SU-DHL-6 (cell line): ENCODE results near the gene TFEB.
"Not testable (repeated sequence)": the region's sequence is repeated elsewhere in the genome, so short reads cannot be mapped to it uniquely, and the experiment has no call there.

Experiments
- H2AFZ ChIP-seq: fragments of 200-600 bp; sonication (generic); 2 replicates; pipeline ENCODE4 v1.6.1; 2014; ENCODE audit warnings: low read depth, mild to moderate bottlenecking, moderate library complexity, mixed read lengths, antibody characterized with exemption, low read length; ENCODE audit not compliant: severe bottlenecking
- H3F3A ChIP-seq: fragments of 200-600 bp; shearing (Covaris generic); 2 replicates; pipeline ENCODE4 v1.6.0; 2016; ENCODE audit warnings: antibody characterized with exemption, mild to moderate bottlenecking; ENCODE audit not compliant: insufficient read depth
- H3K27ac ChIP-seq: fragments of 200-600 bp; sonication (generic); 2 replicates; pipeline ENCODE4 v1.5.1; 2016; ENCODE audit warnings: low read depth, mild to moderate bottlenecking, low read length, moderate library complexity, mixed read lengths
- H3K27me3 ChIP-seq: fragments of 200-600 bp; sonication (generic), shearing (Covaris generic); 2 replicates; pipeline ENCODE4 v1.6.0; 2014; ENCODE audit warnings: mild to moderate bottlenecking, low read length
- H3K36me3 ChIP-seq: fragments of 200-600 bp; sonication (generic); 2 replicates; pipeline ENCODE4 v1.6.1; 2014; ENCODE audit warnings: mild to moderate bottlenecking, low read length, mixed read lengths
- H3K4me2 ChIP-seq: fragments of 300-600, 200-600 bp; shearing (Covaris generic), sonication (generic); 2 replicates; pipeline ENCODE4 v1.6.0; 2014; ENCODE audit warnings: low read length, low read depth, mild to moderate bottlenecking; ENCODE audit not compliant: poor library complexity, severe bottlenecking
- H3K4me3 ChIP-seq: fragments of 200-600 bp; sonication (generic); 2 replicates; pipeline ENCODE4 v1.5.1; 2014; ENCODE audit warnings: antibody characterized with exemption, low read length, mild to moderate bottlenecking, mixed read lengths; ENCODE audit not compliant: insufficient read depth, poor library complexity, severe bottlenecking
- H3K79me2 ChIP-seq: fragments of 200-600 bp; sonication (generic); 2 replicates; pipeline ENCODE4 v1.6.1; 2014; ENCODE audit warnings: mild to moderate bottlenecking, low read length, moderate library complexity; ENCODE audit not compliant: insufficient read depth
- H3K9ac ChIP-seq: fragments of 200-600 bp; sonication (generic); 2 replicates; pipeline ENCODE4 v1.7.0; 2014; ENCODE audit warnings: mild to moderate bottlenecking, low read length
- H3K9me2 ChIP-seq: fragments of 200-600 bp; sonication (generic); replicated peaks from 2 replicates; pipeline ENCODE4 v1.6.1; 2014; ENCODE audit warnings: low read length; ENCODE audit not compliant: insufficient read depth
- H3K9me3 ChIP-seq: fragments of 200-600 bp; sonication (generic); 2 replicates; pipeline ENCODE4 v1.6.1; 2014; ENCODE audit warnings: low read length, mixed read lengths; ENCODE audit not compliant: insufficient read depth
- H4K20me1 ChIP-seq: fragments of 200-600 bp; sonication (generic); 2 replicates; pipeline ENCODE4 v1.6.1; 2014; ENCODE audit warnings: low read depth, mild to moderate bottlenecking, antibody characterized with exemption, low read length, moderate library complexity, mixed read lengths
- EZH2phosphoT487 ChIP-seq: fragments of 200-600 bp; sonication (generic), shearing (Covaris generic); conservative IDR thresholded peaks from 2 replicates; pipeline ENCODE4 v1.6.1; 2018; ENCODE audit warnings: mild to moderate bottlenecking, antibody characterized with exemption, low read length, moderate library complexity, mixed read lengths
- TF ChIP-seq, protein P1 (sequence below): fragments of 200-600 bp; sonication (generic); IDR thresholded peaks from one replicate; pipeline ENCODE4 v1.5.1; 2017; ENCODE audit warnings: antibody characterized with exemption, mild to moderate bottlenecking, low read length, moderate library complexity; ENCODE audit not compliant: insufficient read depth, poor library complexity, severe bottlenecking

The TFEB gene

DNA sequence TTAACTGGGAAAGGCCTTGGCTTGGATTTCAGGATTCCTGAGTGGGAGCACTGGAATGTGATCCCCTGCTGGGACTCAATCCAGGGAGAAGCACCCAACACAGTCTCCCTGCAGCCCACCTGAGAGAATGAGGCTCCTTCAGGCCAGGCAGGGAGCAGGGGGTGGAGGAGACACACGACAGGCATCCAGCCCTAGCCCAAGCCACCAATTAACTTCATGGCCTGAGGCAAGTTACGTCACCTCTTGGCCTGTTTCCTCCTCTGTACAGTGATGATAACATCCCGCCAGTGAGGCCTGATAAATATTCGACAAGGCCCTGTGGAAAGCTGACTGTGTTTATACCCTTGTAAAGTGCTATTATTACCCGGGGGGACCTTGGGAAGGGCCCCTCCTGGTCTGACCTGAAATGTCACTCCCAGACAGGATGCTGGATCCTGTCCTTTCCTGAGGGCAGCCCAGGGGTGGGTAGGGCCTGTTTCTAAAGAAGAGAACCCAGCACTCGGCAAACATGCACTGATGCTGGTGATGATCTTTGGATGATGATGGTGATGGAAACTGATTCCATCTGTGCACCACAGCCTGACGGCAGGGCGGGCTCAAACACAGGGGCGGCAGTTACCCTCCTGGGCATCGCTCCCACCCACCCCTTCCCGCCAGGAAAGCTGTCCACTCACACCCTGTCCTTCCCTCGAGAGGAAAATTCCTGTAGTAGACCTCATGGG lies 31.9 kb upstream of the TFEB start:
- TF ChIP-seq, protein P1, sequence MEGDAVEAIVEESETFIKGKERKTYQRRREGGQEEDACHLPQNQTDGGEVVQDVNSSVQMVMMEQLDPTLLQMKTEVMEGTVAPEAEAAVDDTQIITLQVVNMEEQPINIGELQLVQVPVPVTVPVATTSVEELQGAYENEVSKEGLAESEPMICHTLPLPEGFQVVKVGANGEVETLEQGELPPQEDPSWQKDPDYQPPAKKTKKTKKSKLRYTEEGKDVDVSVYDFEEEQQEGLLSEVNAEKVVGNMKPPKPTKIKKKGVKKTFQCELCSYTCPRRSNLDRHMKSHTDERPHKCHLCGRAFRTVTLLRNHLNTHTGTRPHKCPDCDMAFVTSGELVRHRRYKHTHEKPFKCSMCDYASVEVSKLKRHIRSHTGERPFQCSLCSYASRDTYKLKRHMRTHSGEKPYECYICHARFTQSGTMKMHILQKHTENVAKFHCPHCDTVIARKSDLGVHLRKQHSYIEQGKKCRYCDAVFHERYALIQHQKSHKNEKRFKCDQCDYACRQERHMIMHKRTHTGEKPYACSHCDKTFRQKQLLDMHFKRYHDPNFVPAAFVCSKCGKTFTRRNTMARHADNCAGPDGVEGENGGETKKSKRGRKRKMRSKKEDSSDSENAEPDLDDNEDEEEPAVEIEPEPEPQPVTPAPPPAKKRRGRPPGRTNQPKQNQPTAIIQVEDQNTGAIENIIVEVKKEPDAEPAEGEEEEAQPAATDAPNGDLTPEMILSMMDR, result no peak
- TF ChIP-seq EZH2phosphoT487, result no peak
- no peak overlapping the region for H3K9ac ChIP-seq
- no peaks in the 10 kb centered on the region for H3F3A ChIP-seq
- no peaks in the 10 kb centered on the region for H3K9me3 ChIP-seq
- H4K20me1 ChIP-seq, result no peaks in the 10 kb centered on the region
- no peak overlapping the region for H3K27ac ChIP-seq
- H2AFZ ChIP-seq, result no peak overlapping the region
- no peaks in the 10 kb centered on the region for H3K27me3 ChIP-seq
- H3K36me3 ChIP-seq, result no peaks in the 10 kb centered on the region
- H3K4me3 ChIP-seq, result no peak overlapping the region
- H3K9me2 ChIP-seq, result no peaks in the 10 kb centered on the region
- H3K79me2 ChIP-seq, result no peaks in the 10 kb centered on the region
- no peak overlapping the region for H3K4me2 ChIP-seq

GRCh38 chr6:41766043-41766664 lies 30.7 kb upstream of the TFEB start:
- not testable (repeated sequence) for H3K79me2 ChIP-seq, H3F3A ChIP-seq, H3K9me3 ChIP-seq, H3K4me3 ChIP-seq, H3K4me2 ChIP-seq, H3K36me3 ChIP-seq, H2AFZ ChIP-seq, H4K20me1 ChIP-seq, H3K27me3 ChIP-seq, H3K27ac ChIP-seq, H3K9me2 ChIP-seq, H3K9ac ChIP-seq

GRCh38 chr6:41763470-41763869 lies 28.1 kb upstream of the TFEB start:
- Histone ChIP-seq H3K36me3 (no peaks in the 10 kb centered on the region), H2AFZ (no peak overlapping the region), H3K9me3 (no peaks in the 10 kb centered on the region), H3K9ac (no peak overlapping the region), H4K20me1 (no peaks in the 10 kb centered on the region), H3K9me2 (no peaks in the 10 kb centered on the region), H3K79me2 (no peaks in the 10 kb centered on the region), H3K27me3 (no peaks in the 10 kb centered on the region), H3K4me2 (no peak overlapping the region), H3K27ac (no peak overlapping the region), H3K4me3 (no peak overlapping the region), H3F3A (no peaks in the 10 kb centered on the region)
- TF ChIP-seq, protein P1, result no peak
- TF ChIP-seq EZH2phosphoT487, result no peak

- Histone ChIP-seq H3F3A (no peaks in the 10 kb centered on the region), H3K9me3 (no peaks in the 10 kb centered on the region), H4K20me1 (no peaks in the 10 kb centered on the region), H3K27ac (no peak overlapping the region), H3K4me2 (no peak overlapping the region), H3K27me3 (no peaks in the 10 kb centered on the region), H3K36me3 (no peaks in the 10 kb centered on the region), H2AFZ (no peak overlapping the region), H3K79me2 (no peaks in the 10 kb centered on the region), H3K9ac (no peak overlapping the region), H3K9me2 (no peaks in the 10 kb centered on the region), H3K4me3 (no peak overlapping the region)
- TF ChIP-seq EZH2phosphoT487, result no peak
- TF ChIP-seq, protein P1, result no peak
These were observed 24.6 kb upstream of the TFEB start for GRCh38 chr6:41759905-41760579.
